H9 (cell line): ENCODE data around the gene DIP2C. TPM values are rescaled to one million over a fixed set of nuclear protein-coding genes. Genes with fewer than 3 reads are reported as not detected.
"Not testable (repeated sequence)": the region's sequence is repeated elsewhere in the genome, so short reads cannot be mapped to it uniquely, and the experiment has no call there.

Experiments used
- DNase-seq: peaks from one replicate; pipeline ENCODE4 v3.0.0-alpha.2; 2017
- H2AFZ ChIP-seq: one replicate; pipeline ENCODE4 v1.6.1; 2013; ENCODE audit warnings: mild to moderate bottlenecking, low read length, control low read depth, moderate library complexity
- H2AK5ac ChIP-seq: 2 replicates; pipeline ENCODE4 v1.6.1; 2013; ENCODE audit warnings: low read length, control low read depth, mixed read lengths; ENCODE audit not compliant: insufficient read length
- H2BK120ac ChIP-seq: one replicate; pipeline ENCODE4 v1.6.1; 2013; ENCODE audit warnings: low read depth, mild to moderate bottlenecking, low read length, control low read depth, inconsistent platforms; ENCODE audit not compliant: poor library complexity, severe bottlenecking
- H2BK12ac ChIP-seq: 2 replicates; pipeline ENCODE4 v1.6.1; 2013; ENCODE audit warnings: low read length, control low read depth, mixed read lengths, low read depth; ENCODE audit not compliant: insufficient read length
- H2BK15ac ChIP-seq: 2 replicates; pipeline ENCODE4 v1.6.1; 2013; ENCODE audit warnings: low read depth, low read length, control low read depth
- H2BK20ac ChIP-seq: one replicate; pipeline ENCODE4 v1.6.1; 2013; ENCODE audit warnings: low read depth, mild to moderate bottlenecking, low read length, control low read depth, inconsistent platforms; ENCODE audit not compliant: poor library complexity, severe bottlenecking
- H2BK5ac ChIP-seq: 2 replicates; pipeline ENCODE4 v1.6.1; 2013; ENCODE audit warnings: low read length, control low read depth, mixed read lengths; ENCODE audit not compliant: insufficient read length
- H3K14ac ChIP-seq: 2 replicates; pipeline ENCODE4 v1.6.1; 2013; ENCODE audit warnings: low read length, control low read depth; ENCODE audit not compliant: insufficient read depth
- H3K18ac ChIP-seq: 2 replicates; pipeline ENCODE4 v1.6.1; 2013; ENCODE audit warnings: low read depth, mild to moderate bottlenecking, mixed read lengths, low read length, control low read depth; ENCODE audit not compliant: insufficient read length
- H3K23ac ChIP-seq: 2 replicates; pipeline ENCODE4 v1.6.1; 2013; ENCODE audit warnings: low read length, control low read depth, mixed read lengths, low read depth; ENCODE audit not compliant: insufficient read length
- H3K23me2 ChIP-seq: 2 replicates; pipeline ENCODE4 v1.6.1; 2013; ENCODE audit warnings: low read depth, mild to moderate bottlenecking, mixed read lengths, low read length, control low read depth; ENCODE audit not compliant: insufficient read length, poor library complexity, severe bottlenecking
- H3K27ac ChIP-seq: 2 replicates; pipeline ENCODE4 v1.5.1; 2013; ENCODE audit warnings: low read length, control low read depth, mixed read lengths, low read depth; ENCODE audit not compliant: insufficient read length
- H3K27me3 ChIP-seq: 2 replicates; pipeline ENCODE4 v1.6.1; 2013; ENCODE audit warnings: low read length, control low read depth, inconsistent platforms; ENCODE audit not compliant: insufficient read depth
- H3K4ac ChIP-seq: 2 replicates; pipeline ENCODE4 v1.6.1; 2013; ENCODE audit warnings: low read depth, mild to moderate bottlenecking, control low read depth, inconsistent platforms, low read length, moderate library complexity
- H3K4me1 ChIP-seq: 2 replicates; pipeline ENCODE4 v1.6.1; 2013; ENCODE audit warnings: low read length, control low read depth, inconsistent platforms; ENCODE audit not compliant: insufficient read depth
- H3K4me2 ChIP-seq: 2 replicates; pipeline ENCODE4 v1.6.1; 2013; ENCODE audit warnings: low read length, control low read depth, mixed read lengths; ENCODE audit not compliant: insufficient read length, insufficient read depth
- H3K56ac ChIP-seq: 2 replicates; pipeline ENCODE4 v1.6.1; 2013; ENCODE audit warnings: low read depth, mild to moderate bottlenecking, mixed read lengths, low read length, control low read depth; ENCODE audit not compliant: insufficient read length
- H3K79me1 ChIP-seq: 2 replicates; pipeline ENCODE4 v1.6.1; 2013; ENCODE audit warnings: low read depth, mild to moderate bottlenecking, moderate library complexity, low read length, control low read depth, inconsistent platforms; ENCODE audit not compliant: insufficient read depth, poor library complexity, severe bottlenecking
- H3K79me2 ChIP-seq: 2 replicates; pipeline ENCODE4 v1.6.1; 2013; ENCODE audit warnings: low read length, control low read depth, inconsistent platforms; ENCODE audit not compliant: insufficient read depth
- H3K9ac ChIP-seq: 2 replicates; pipeline ENCODE4 v1.6.1; 2013; ENCODE audit warnings: low read length, control low read depth, mixed read lengths; ENCODE audit not compliant: insufficient read length; ENCODE audit errors: extremely low read depth
- H3K9me3 ChIP-seq: one replicate; pipeline ENCODE4 v1.6.1; 2013; ENCODE audit warnings: low read depth, low read length, inconsistent platforms; ENCODE audit not compliant: control insufficient read depth
- H3T11ph ChIP-seq: one replicate; pipeline ENCODE4 v1.6.1; 2013; ENCODE audit warnings: mild to moderate bottlenecking, low read length, control low read depth, inconsistent platforms
- H4K20me1 ChIP-seq: one replicate; pipeline ENCODE4 v1.6.1; 2013; ENCODE audit not compliant: control insufficient read depth, insufficient read length, insufficient read depth
- H4K5ac ChIP-seq: 2 replicates; pipeline ENCODE4 v1.6.1; 2013; ENCODE audit warnings: low read depth, mild to moderate bottlenecking, mixed read lengths, low read length, control low read depth; ENCODE audit not compliant: insufficient read length
- H4K8ac ChIP-seq: replicated peaks from 2 replicates; pipeline ENCODE4 v1.6.1; 2013; ENCODE audit warnings: low read length, control low read depth, mixed read lengths, low read depth; ENCODE audit not compliant: insufficient read length
- H4K91ac ChIP-seq: 2 replicates; pipeline ENCODE4 v1.6.1; 2013; ENCODE audit warnings: low read depth, mild to moderate bottlenecking, moderate library complexity, mixed read lengths, low read length, control low read depth; ENCODE audit not compliant: insufficient read length
- H3K27ac Mint-ChIP-seq, 3 experiments: 2 replicates in 2 of 3; 3 replicates in 1 of 3; pipeline ENCODE4 v1.8.0; 2020 to 2021; ENCODE audit warnings: mixed read lengths in 3 of 3, mild to moderate bottlenecking in 1 of 3, moderate library complexity in 1 of 3
- H3K27me3 Mint-ChIP-seq: 2 replicates; pipeline ENCODE4 v1.8.0; 2021; ENCODE audit warnings: low read depth, mild to moderate bottlenecking, moderate library complexity, mixed read lengths
- H3K36me3 Mint-ChIP-seq, 3 experiments: 2 replicates in 2 of 3; 3 replicates in 1 of 3; pipeline ENCODE4 v1.8.0; 2020 to 2021; ENCODE audit warnings: low read depth in 3 of 3, mixed read lengths in 3 of 3; ENCODE audit not compliant: insufficient read depth in 1 of 3
- H3K4me1 Mint-ChIP-seq, 2 experiments: 2 replicates each; pipeline ENCODE4 v1.8.0; 2020; ENCODE audit warnings: mixed read lengths in 2 of 2
- H3K4me3 Mint-ChIP-seq, 2 experiments: 2 replicates in 1 of 2; 3 replicates in 1 of 2; pipeline ENCODE4 v1.8.0; 2020 to 2021; ENCODE audit warnings: mild to moderate bottlenecking in 2 of 2, mixed read lengths in 2 of 2, moderate library complexity in 1 of 2
- H3K9me3 Mint-ChIP-seq, 2 experiments: 2 replicates in 1 of 2; 3 replicates in 1 of 2; pipeline ENCODE4 v1.8.0; 2020; ENCODE audit warnings: mild to moderate bottlenecking in 2 of 2, mixed read lengths in 2 of 2, moderate library complexity in 1 of 2
- WGBS: extraction: QIAGEN DNeasy Blood & Tissue Kit; methylation state at CpG from one replicate; pipeline ENCODE4 v1.1.7; 2013; ENCODE audit warnings: missing lambda C conversion rate, low lambda C conversion rate, mixed read lengths; ENCODE audit not compliant: insufficient read length; ENCODE audit errors: extremely low coverage; 5-methylcytosine and 5-hydroxymethylcytosine counted together
- total RNA-seq: library from RNA; stranded (reverse); gene quantifications from 2 replicates; pipeline ENCODE4 v1.2.1, GENCODE V29; 2021
- TF ChIP-seq, protein P1 (sequence below): fragments of 200-600 bp; sonication (generic); conservative IDR thresholded peaks from 3 replicates; pipeline ENCODE4 v1.8.0; 2021; ENCODE audit warnings: antibody characterized with exemption, mild to moderate bottlenecking

DIP2C gene
- total RNA-seq, 1 experiment from 2014 or later = 7.9 TPM

DNA sequence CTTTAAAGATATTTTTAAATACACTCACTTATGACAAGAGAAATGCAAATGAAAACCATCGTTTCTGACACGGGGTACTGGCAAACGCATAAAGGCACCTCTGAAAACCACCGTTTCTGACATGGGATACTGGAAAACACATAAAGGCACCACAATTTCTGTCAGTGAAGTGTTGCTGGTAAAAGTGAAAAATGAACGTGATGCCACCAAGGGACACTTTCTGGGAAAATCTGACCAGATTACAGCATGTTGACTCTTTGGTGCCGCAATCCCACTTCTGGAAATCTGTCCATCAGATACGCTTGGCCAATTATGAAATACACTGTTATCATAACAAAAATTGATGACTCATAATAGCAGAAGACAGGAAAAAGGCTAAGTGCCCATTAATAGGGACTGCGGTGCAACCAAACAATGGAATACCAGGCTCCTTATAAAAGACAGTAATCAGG, 422.5 kb downstream of the DIP2C start:
- Histone ChIP-seq H4K20me1 (no peaks in the 10 kb centered on the region), H3K4me2 (no peak overlapping the region), H4K91ac (no peak overlapping the region), H3K23me2 (no peaks in the 10 kb centered on the region), H2BK20ac (no peak overlapping the region), H3K23ac (no peak overlapping the region), H4K8ac (no peak overlapping the region), H2BK12ac (no peak overlapping the region), H4K5ac (no peak overlapping the region), H3K27ac (no peak overlapping the region), H2BK15ac (no peak overlapping the region), H2BK5ac (no peak overlapping the region), H3K56ac (no peak overlapping the region), H2AFZ (no peak overlapping the region), H3K18ac (no peak overlapping the region), H3K4me1 (peaks cover 2% of the 10 kb centered on the region; the same call in 1 of the 2 replicates), H3K14ac (no peak overlapping the region), H2AK5ac (no peak overlapping the region), H3K4ac (no peak overlapping the region), H2BK120ac (no peak overlapping the region), H3K9me3 (no peaks in the 10 kb centered on the region), H3K79me1 (no peaks in the 10 kb centered on the region), H3T11ph (no peak overlapping the region), H3K79me2 (no peaks in the 10 kb centered on the region), H3K9ac (no peak overlapping the region), H3K27me3 (no peaks in the 10 kb centered on the region)
- peaks cover 20 to 21% of the 10 kb centered on the region in 2 experiments for H3K4me1 Mint-ChIP-seq
- no peak for DNase-seq
- peaks cover 2% of the 10 kb centered on the region; the same call in 1 of the 2 replicates for H3K27me3 Mint-ChIP-seq
- WGBS = no CpG with 5 or more reads among the region's 8 CpGs
- H3K9me3 Mint-ChIP-seq = no peaks in the 10 kb centered on the region
- TF ChIP-seq, protein P1, sequence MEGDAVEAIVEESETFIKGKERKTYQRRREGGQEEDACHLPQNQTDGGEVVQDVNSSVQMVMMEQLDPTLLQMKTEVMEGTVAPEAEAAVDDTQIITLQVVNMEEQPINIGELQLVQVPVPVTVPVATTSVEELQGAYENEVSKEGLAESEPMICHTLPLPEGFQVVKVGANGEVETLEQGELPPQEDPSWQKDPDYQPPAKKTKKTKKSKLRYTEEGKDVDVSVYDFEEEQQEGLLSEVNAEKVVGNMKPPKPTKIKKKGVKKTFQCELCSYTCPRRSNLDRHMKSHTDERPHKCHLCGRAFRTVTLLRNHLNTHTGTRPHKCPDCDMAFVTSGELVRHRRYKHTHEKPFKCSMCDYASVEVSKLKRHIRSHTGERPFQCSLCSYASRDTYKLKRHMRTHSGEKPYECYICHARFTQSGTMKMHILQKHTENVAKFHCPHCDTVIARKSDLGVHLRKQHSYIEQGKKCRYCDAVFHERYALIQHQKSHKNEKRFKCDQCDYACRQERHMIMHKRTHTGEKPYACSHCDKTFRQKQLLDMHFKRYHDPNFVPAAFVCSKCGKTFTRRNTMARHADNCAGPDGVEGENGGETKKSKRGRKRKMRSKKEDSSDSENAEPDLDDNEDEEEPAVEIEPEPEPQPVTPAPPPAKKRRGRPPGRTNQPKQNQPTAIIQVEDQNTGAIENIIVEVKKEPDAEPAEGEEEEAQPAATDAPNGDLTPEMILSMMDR = no peak
- H3K4me3 Mint-ChIP-seq = no peak overlapping the region
- no peak overlapping the region for H3K27ac Mint-ChIP-seq
- no peaks in the 10 kb centered on the region for H3K36me3 Mint-ChIP-seq

GRCh38 chr10:265816-266588, 423.5 kb downstream of the DIP2C start:
- not testable (repeated sequence) for H3K4me1 ChIP-seq, H3K23ac ChIP-seq, H4K8ac ChIP-seq, DNase-seq, H3K14ac ChIP-seq, H4K91ac ChIP-seq, H3K9me3 ChIP-seq, H3K27ac ChIP-seq, H2BK5ac ChIP-seq, H3K36me3 Mint-ChIP-seq, H3T11ph ChIP-seq, H2AK5ac ChIP-seq, H3K4me2 ChIP-seq, H3K27ac Mint-ChIP-seq, H3K9ac ChIP-seq, H4K20me1 ChIP-seq, H2BK20ac ChIP-seq, H2BK120ac ChIP-seq, H2BK12ac ChIP-seq, H3K9me3 Mint-ChIP-seq, H3K23me2 ChIP-seq, H4K5ac ChIP-seq, H3K56ac ChIP-seq, H2BK15ac ChIP-seq, H3K4me3 Mint-ChIP-seq, H3K4ac ChIP-seq, H3K79me1 ChIP-seq, H3K27me3 Mint-ChIP-seq, H2AFZ ChIP-seq, H3K18ac ChIP-seq, H3K79me2 ChIP-seq, H3K27me3 ChIP-seq
- no CpG with 5 or more reads among the region's 5 CpGs for WGBS
- peaks cover 20 to 21% of the 10 kb centered on the region in 2 experiments for H3K4me1 Mint-ChIP-seq
